Measurements from ENCODE around the gene APBB1IP.

DNA sequence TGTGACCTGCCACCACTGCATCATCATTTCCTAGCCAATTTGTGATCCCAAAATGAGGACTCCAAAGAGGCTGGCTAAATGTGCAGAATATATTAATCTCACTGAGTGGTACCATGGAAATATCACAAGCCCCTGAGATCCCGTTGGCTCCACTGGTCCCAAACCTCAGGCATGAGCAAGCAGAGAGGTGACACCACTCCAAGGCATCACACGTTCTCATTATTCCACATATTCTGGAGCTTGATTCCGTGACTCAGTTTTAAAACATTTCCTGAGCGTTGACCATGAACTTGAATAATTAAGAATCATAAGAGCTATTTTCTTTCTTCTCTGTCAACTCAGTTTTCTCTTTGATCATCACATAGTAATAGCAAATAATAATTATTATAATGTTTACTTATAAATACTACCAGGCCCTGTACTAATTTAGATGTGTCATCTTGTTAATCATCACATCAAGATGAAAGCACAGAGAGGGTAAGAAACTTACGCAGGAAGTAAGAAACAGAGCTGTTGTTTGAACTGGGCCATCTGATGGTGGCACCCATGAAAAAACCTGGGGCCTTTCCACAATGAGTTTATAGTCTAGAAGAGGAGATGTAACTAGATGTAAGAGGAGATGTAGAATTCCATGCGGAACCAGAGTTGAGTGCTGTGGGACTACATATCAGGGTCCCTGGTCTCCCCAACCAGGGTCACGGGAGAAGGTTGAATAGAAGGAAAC lies 3.5 kb downstream of the APBB1IP start:
- TF ChIP-seq POLR2A (IDR thresholded peaks at IDR 0.05) (no peak), EP300 (IDR thresholded peaks at IDR 0.05) (no peak)
- TF ChIP-seq, protein P1, sequence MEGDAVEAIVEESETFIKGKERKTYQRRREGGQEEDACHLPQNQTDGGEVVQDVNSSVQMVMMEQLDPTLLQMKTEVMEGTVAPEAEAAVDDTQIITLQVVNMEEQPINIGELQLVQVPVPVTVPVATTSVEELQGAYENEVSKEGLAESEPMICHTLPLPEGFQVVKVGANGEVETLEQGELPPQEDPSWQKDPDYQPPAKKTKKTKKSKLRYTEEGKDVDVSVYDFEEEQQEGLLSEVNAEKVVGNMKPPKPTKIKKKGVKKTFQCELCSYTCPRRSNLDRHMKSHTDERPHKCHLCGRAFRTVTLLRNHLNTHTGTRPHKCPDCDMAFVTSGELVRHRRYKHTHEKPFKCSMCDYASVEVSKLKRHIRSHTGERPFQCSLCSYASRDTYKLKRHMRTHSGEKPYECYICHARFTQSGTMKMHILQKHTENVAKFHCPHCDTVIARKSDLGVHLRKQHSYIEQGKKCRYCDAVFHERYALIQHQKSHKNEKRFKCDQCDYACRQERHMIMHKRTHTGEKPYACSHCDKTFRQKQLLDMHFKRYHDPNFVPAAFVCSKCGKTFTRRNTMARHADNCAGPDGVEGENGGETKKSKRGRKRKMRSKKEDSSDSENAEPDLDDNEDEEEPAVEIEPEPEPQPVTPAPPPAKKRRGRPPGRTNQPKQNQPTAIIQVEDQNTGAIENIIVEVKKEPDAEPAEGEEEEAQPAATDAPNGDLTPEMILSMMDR (IDR thresholded peaks at IDR 0.05): no peak
